NCI-H2196 treated with DMSO at 0.1 percent for 48 hours (cell line): ENCODE results near the gene ABTB2.
"Not testable (repeated sequence)": the region's sequence is repeated elsewhere in the genome, so short reads cannot be mapped to it uniquely, and the experiment has no call there.

ENCODE experiments used
- DNase-seq: peaks from one replicate; lab custom pipeline; 2025; ENCODE audit not compliant: unreplicated experiment; lab: John Stamatoyannopoulos, UW

ABTB2 gene

GRCh38 chr11:34357701-34358257 is at the start of gene ABTB2:
Gene ABTB2 (minus strand): TSS chr11:34358010.
- peak; percentile 97 for DNase-seq

GRCh38 chr11:34407121-34407813 is 49.5 kb upstream of the ABTB2 start:
- DNase-seq: no peak

GRCh38 chr11:34406413-34406812 is 48.6 kb upstream of the ABTB2 start:
- no peak for DNase-seq

- no peak for DNase-seq
Measured at GRCh38 chr11:34405079-34405858, 47.5 kb upstream of the ABTB2 start.

GRCh38 chr11:34404280-34404679 is 46.5 kb upstream of the ABTB2 start:
- no peak for DNase-seq

- DNase-seq: no peak
Measured at GRCh38 chr11:34403431-34403830, 45.6 kb upstream of the ABTB2 start.

GRCh38 chr11:34397811-34398210 is 40.0 kb upstream of the ABTB2 start:
- DNase-seq: no peak

GRCh38 chr11:34397120-34397519 is 39.3 kb upstream of the ABTB2 start:
- no peak for DNase-seq

GRCh38 chr11:34395916-34396550 is 38.2 kb upstream of the ABTB2 start:
- no peak for DNase-seq

- DNase-seq: no peak
Measured at GRCh38 chr11:34394771-34395300, 37.0 kb upstream of the ABTB2 start.

- no peak for DNase-seq
Measured at GRCh38 chr11:34387653-34388052, 29.8 kb upstream of the ABTB2 start.

- DNase-seq: not testable (repeated sequence)
Measured at GRCh38 chr11:34386356-34386755, 28.5 kb upstream of the ABTB2 start.

GRCh38 chr11:34382532-34383276 is 24.9 kb upstream of the ABTB2 start:
- no peak for DNase-seq

GRCh38 chr11:34381775-34382174 is 24.0 kb upstream of the ABTB2 start:
- no peak for DNase-seq

- DNase-seq: no peak
Measured at GRCh38 chr11:34380696-34381095, 22.9 kb upstream of the ABTB2 start.

GRCh38 chr11:34379539-34379938 is 21.7 kb upstream of the ABTB2 start:
- no peak for DNase-seq

- no peak for DNase-seq
Measured at GRCh38 chr11:34379079-34379478, 21.3 kb upstream of the ABTB2 start.

- DNase-seq: no peak
Measured at GRCh38 chr11:34373727-34374126, 15.9 kb upstream of the ABTB2 start.

GRCh38 chr11:34366522-34366921 is 8.7 kb upstream of the ABTB2 start:
- DNase-seq: no peak

- DNase-seq: no peak
Measured at GRCh38 chr11:34364102-34364501, 6.3 kb upstream of the ABTB2 start.
